H1 (cell line): Measurements from ENCODE around the gene RAD9A. TPM values are rescaled to one million over a fixed set of nuclear protein-coding genes. Genes with fewer than 3 reads are reported as not detected.

Experiments used
- CTCF ChIA-PET: fragments of 300-600 bp; sonication (Branson Sonifier 250); formaldehyde crosslinking; loops from one replicate; lab custom pipeline; 2021; ENCODE audit not compliant: partially characterized antibody; lab: Charles Lee
- POLR2A ChIA-PET: fragments of 300-600 bp; sonication (Branson Sonifier 250); formaldehyde crosslinking; loops from one replicate; lab custom pipeline; 2021; ENCODE audit warnings: inconsistent platforms; ENCODE audit not compliant: partially characterized antibody; lab: Charles Lee
- DNase-seq, 2 experiments: peaks; one replicate each; pipeline versions ENCODE4 v3.0.0 to v3.0.0-alpha.2; 2010 to 2022; ENCODE audit warnings: low spot score in 2 of 2, low read depth in 1 of 2, mixed read lengths in 1 of 2
- FAIRE-seq: peaks from 2 replicates; lab custom pipeline; 2011; peaks lifted over from hg19 to GRCh38; lab: Jason Lieb, UNC
- H2AFZ ChIP-seq: 2 replicates; pipeline ENCODE4 v1.8.1; 2012; ENCODE audit warnings: low read length, inconsistent platforms
- H2AK5ac ChIP-seq: 2 replicates; pipeline ENCODE4 v1.6.1; 2013; ENCODE audit warnings: low read depth, low read length
- H2BK120ac ChIP-seq: replicated peaks from 2 replicates; pipeline ENCODE3; 2013; ENCODE audit warnings: low read depth, low read length, inconsistent platforms
- H2BK12ac ChIP-seq: 2 replicates; pipeline ENCODE4 v1.6.1; 2013; ENCODE audit warnings: low read depth, low read length
- H2BK15ac ChIP-seq: 2 replicates; pipeline ENCODE4 v1.6.1; 2013; ENCODE audit warnings: low read length
- H2BK20ac ChIP-seq: 2 replicates; pipeline ENCODE4 v1.6.1; 2013; ENCODE audit warnings: low read length
- H2BK5ac ChIP-seq: 2 replicates; pipeline ENCODE4 v1.6.1; 2013; ENCODE audit warnings: low read depth, low read length
- H3K14ac ChIP-seq: 2 replicates; pipeline ENCODE4 v1.6.1; 2013; ENCODE audit warnings: inconsistent platforms; ENCODE audit not compliant: insufficient read length
- H3K18ac ChIP-seq: 2 replicates; pipeline ENCODE4 v1.6.1; 2013; ENCODE audit warnings: low read length; ENCODE audit errors: extremely low read depth
- H3K23ac ChIP-seq: 2 replicates; pipeline ENCODE4 v1.6.1; 2013; ENCODE audit warnings: inconsistent platforms; ENCODE audit not compliant: insufficient read length
- H3K23me2 ChIP-seq: 2 replicates; pipeline ENCODE4 v1.6.1; 2013; ENCODE audit warnings: low read depth, low read length
- H3K27ac ChIP-seq: 2 replicates; pipeline ENCODE4 v1.6.1; 2011; ENCODE audit warnings: low read depth, low read length, inconsistent platforms
- H3K27me3 ChIP-seq, 4 experiments: replicated peaks in 1 of 4; 1 replicate in 1 of 4; 2 replicates in 3 of 4; pipeline versions ENCODE4 v1.6.1 to v1.8.1; 2011 to 2013; ENCODE audit warnings: low read length in 3 of 4, mild to moderate bottlenecking in 3 of 4, inconsistent platforms in 2 of 4, mixed read lengths in 2 of 4, moderate library complexity in 1 of 4; ENCODE audit not compliant: control insufficient read depth in 3 of 4, insufficient read depth in 3 of 4; ENCODE audit errors: extremely low read depth in 1 of 4
- H3K36me3 ChIP-seq, 4 experiments: 2 replicates each; pipeline versions ENCODE4 v1.6.1 to v1.8.1; 2011 to 2013; ENCODE audit warnings: mild to moderate bottlenecking in 4 of 4, low read length in 3 of 4, moderate library complexity in 2 of 4, control low read depth in 1 of 4, inconsistent platforms in 1 of 4; ENCODE audit not compliant: insufficient read depth in 4 of 4, control insufficient read depth in 2 of 4
- H3K4ac ChIP-seq: replicated peaks from 2 replicates; pipeline ENCODE3; 2013; ENCODE audit warnings: low read length, low read depth, mixed read lengths, inconsistent platforms; ENCODE audit not compliant: insufficient read length
- H3K4me1 ChIP-seq, 4 experiments: replicated peaks in 1 of 4; 1 replicate in 1 of 4; 2 replicates in 3 of 4; pipeline versions ENCODE4 v1.6.1 to v1.8.1; 2011 to 2013; ENCODE audit warnings: low read length in 3 of 4, inconsistent platforms in 2 of 4, mixed read lengths in 1 of 4; ENCODE audit not compliant: insufficient read depth in 4 of 4, control insufficient read depth in 3 of 4
- H3K4me2 ChIP-seq, 2 experiments: 2 replicates each; pipeline versions ENCODE4 v1.6.1 to v1.8.1; 2011 to 2013; ENCODE audit warnings: low read depth in 2 of 2, low read length in 2 of 2, control low read depth in 1 of 2, inconsistent platforms in 1 of 2, mild to moderate bottlenecking in 1 of 2; ENCODE audit not compliant: insufficient read depth in 1 of 2
- H3K4me3 ChIP-seq, 4 experiments: fragments of 200-600, 300-600 bp in 1 of 4; sonication (generic), shearing (Covaris generic), sonication (Bioruptor Twin) in 1 of 4; 2 replicates each; pipeline versions ENCODE4 v1.5.1 to v1.8.1; 2011 to 2016; ENCODE audit warnings: low read length in 4 of 4, low read depth in 3 of 4, control low read depth in 2 of 4, inconsistent platforms in 2 of 4, mild to moderate bottlenecking in 2 of 4, mixed read lengths in 1 of 4, moderate library complexity in 1 of 4; ENCODE audit not compliant: insufficient read depth in 2 of 4; ENCODE audit errors: extremely low read depth in 1 of 4
- H3K56ac ChIP-seq: replicated peaks from 2 replicates; pipeline ENCODE3; 2013; ENCODE audit warnings: low read depth, mild to moderate bottlenecking, mixed read lengths, low read length, inconsistent platforms; ENCODE audit not compliant: insufficient read length
- H3K79me1 ChIP-seq: 2 replicates; pipeline ENCODE4 v1.6.1; 2013; ENCODE audit warnings: low read depth, low read length, control low read depth
- H3K79me2 ChIP-seq, 2 experiments: 2 replicates each; pipeline versions ENCODE4 v1.6.1 to v1.8.1; 2012 to 2013; ENCODE audit warnings: low read length in 2 of 2, mild to moderate bottlenecking in 2 of 2, inconsistent platforms in 1 of 2; ENCODE audit not compliant: insufficient read depth in 2 of 2, control insufficient read depth in 1 of 2
- H3K9ac ChIP-seq, 4 experiments: replicated peaks in 1 of 4; 1 replicate in 1 of 4; 2 replicates in 3 of 4; pipeline versions ENCODE4 v1.6.1 to v1.8.1; 2011 to 2013; ENCODE audit warnings: low read depth in 3 of 4, low read length in 3 of 4, control low read depth in 2 of 4, mild to moderate bottlenecking in 2 of 4, moderate library complexity in 2 of 4, inconsistent platforms in 1 of 4; ENCODE audit errors: extremely low read depth in 1 of 4
- H3K9me3 ChIP-seq, 2 experiments: 2 replicates each; pipeline versions ENCODE4 v1.6.1 to v1.8.1; 2012 to 2013; ENCODE audit warnings: mild to moderate bottlenecking in 2 of 2, moderate library complexity in 2 of 2, control low read depth in 1 of 2, inconsistent platforms in 1 of 2, low read depth in 1 of 2, low read length in 1 of 2, mixed read lengths in 1 of 2; ENCODE audit not compliant: insufficient read depth in 2 of 2
- H4K20me1 ChIP-seq, 2 experiments: replicated peaks in 1 of 2; 2 replicates each; pipeline versions ENCODE3 to v1.8.1; 2011 to 2013; ENCODE audit warnings: inconsistent platforms in 2 of 2, low read length in 2 of 2, mild to moderate bottlenecking in 1 of 2; ENCODE audit not compliant: insufficient read depth in 2 of 2, control insufficient read depth in 1 of 2
- H4K5ac ChIP-seq: 2 replicates; pipeline ENCODE4 v1.6.1; 2013; ENCODE audit warnings: low read length, low read depth, mixed read lengths, inconsistent platforms; ENCODE audit not compliant: insufficient read length
- H4K8ac ChIP-seq: 2 replicates; pipeline ENCODE4 v1.8.0; 2013; ENCODE audit warnings: mild to moderate bottlenecking, moderate library complexity, low read length, inconsistent platforms; ENCODE audit not compliant: insufficient read depth; ENCODE audit errors: extremely low read depth
- H4K91ac ChIP-seq: replicated peaks from 2 replicates; pipeline ENCODE3; 2013; ENCODE audit warnings: low read length, mixed read lengths, inconsistent platforms; ENCODE audit not compliant: insufficient read length
- JUN ChIP-seq: IDR thresholded peaks from 2 replicates; pipeline ENCODE4 v1.6.1; 2011; ENCODE audit warnings: low read depth, mild to moderate bottlenecking, improper control_type of control experiment, low read length
- NRF1 ChIP-seq: IDR thresholded peaks from 2 replicates; pipeline ENCODE4 v1.6.1; 2011; ENCODE audit warnings: mild to moderate bottlenecking, low read depth, low read length, improper control_type of control experiment
- POU5F1 ChIP-seq: IDR thresholded peaks from 2 replicates; pipeline ENCODE4 v1.6.1; 2011; ENCODE audit warnings: low read depth, mild to moderate bottlenecking, low read length, moderate library complexity
- RAD21 ChIP-seq, 2 experiments: IDR thresholded peaks in 1 of 2; conservative IDR thresholded peaks in 1 of 2; 2 replicates each; pipeline ENCODE4 v1.6.1; 2011; ENCODE audit warnings: low read depth in 2 of 2, low read length in 2 of 2, improper control_type of control experiment in 1 of 2, inconsistent platforms in 1 of 2, mild to moderate bottlenecking in 1 of 2, moderate library complexity in 1 of 2
- RFX5 ChIP-seq: IDR thresholded peaks from 2 replicates; pipeline ENCODE4 v1.6.1; 2011; ENCODE audit warnings: low read depth, low read length, improper control_type of control experiment, borderline replicate concordance
- RNF2 ChIP-seq: fragments of 200-900, 300-1000 bp; sonication (generic); IDR thresholded peaks from 2 replicates; pipeline ENCODE4 v1.7.1; 2016; ENCODE audit warnings: borderline replicate concordance, low read depth, mild to moderate bottlenecking, antibody characterized with exemption, low read length; ENCODE audit not compliant: poor library complexity, severe bottlenecking; ENCODE audit errors: missing control alignments
- SIRT6 ChIP-seq: IDR thresholded peaks from one replicate; pipeline ENCODE4 v1.7.1; 2012; ENCODE audit warnings: low read length, inconsistent platforms
- SP2 ChIP-seq: IDR thresholded peaks from 2 replicates; pipeline ENCODE4 v1.6.1; 2012; ENCODE audit warnings: mild to moderate bottlenecking, low read length, inconsistent platforms
- TBP ChIP-seq: IDR thresholded peaks from 2 replicates; pipeline ENCODE4 v1.6.1; 2011; ENCODE audit warnings: low read depth, low read length, improper control_type of control experiment
- ZNF274 ChIP-seq: IDR thresholded peaks from 2 replicates; pipeline ENCODE4 v1.7.0; 2012; ENCODE audit warnings: low read length, borderline replicate concordance; ENCODE audit errors: extremely low read depth
- WGBS, 2 experiments: shearing (Covaris generic) in 1 of 2; methylation state at CpG; one replicate each; pipeline versions ENCODE4 v1.1.6 to v1.1.7; 2013 to 2015; ENCODE audit warnings: low lambda C conversion rate in 2 of 2, mixed read lengths in 2 of 2, inconsistent platforms in 1 of 2, low coverage in 1 of 2, missing lambda C conversion rate in 1 of 2; ENCODE audit not compliant: insufficient replicate concordance in 2 of 2, insufficient coverage in 1 of 2, insufficient read length in 1 of 2; ENCODE audit errors: extremely low coverage in 1 of 2, missing lambda C conversion rate in 1 of 2; 5-methylcytosine and 5-hydroxymethylcytosine counted together
- polyA plus RNA-seq, 7 experiments: library from polyadenylated mRNA; depleted of rRNA in 3 of 7; stranded (reverse) in 5 of 7; unstranded in 2 of 7; fragments of >200 nt in 5 of 7; fragments of 200-250 nt in 2 of 7; gene quantifications; 1 replicate in 5 of 7; 2 replicates in 1 of 7; 4 replicates in 1 of 7; pipeline versions ENCODE4 v1.2.1 to v1.2.3, GENCODE V29; 2011 to 2013; ENCODE audit warnings: missing spikeins in 2 of 7, mixed read lengths in 2 of 7
- total RNA-seq: library from RNA; stranded (reverse); fragmentation: NEBNext Ultra II Directional; extraction: Animal tissue kit (Norgen Biotek cat#: 25700); gene quantifications from 2 replicates; pipeline ENCODE4 v1.2.1, GENCODE V29; 2021

Gene RAD9A
- total and polyA plus RNA-seq, 2 of the 8 experiments (the other 6 are each of a cell fraction or from before 2014, with no cell fraction given), result 22.2 to 25.5 TPM

- H3K4me2 ChIP-seq, result no peak overlapping the region
- no peak for FAIRE-seq
- TF ChIP-seq SP2 (no peak), JUN (no peak), RAD21 (IDR thresholded peaks at IDR 0.05 in 1 of 2, conservative IDR thresholded peaks at IDR 0.05 in 1 of 2; ENCODE audit: low read depth in 2 of 2, low read length in 2 of 2) (no peak), RNF2 (no peak), NRF1 (no peak), RFX5 (no peak), SIRT6 (no peak), TBP (no peak), ZNF274 (no peak), POU5F1 (no peak)
- peaks cover 0 to 11% (median 7%) of the 10 kb centered on the region in 4 experiments; a peak in 5 of 7 replicates for H3K4me1 ChIP-seq
- H2BK120ac ChIP-seq, result no peak overlapping the region
- no peak overlapping the region for H3K4ac ChIP-seq
- H3K23ac ChIP-seq, result no peak overlapping the region
- 79% methylated on average over 12 of the region's 12 CpGs; no CpG with 5 or more reads in 1 of the 2 experiments for WGBS, 2 experiments
- H3K18ac ChIP-seq, result no peak overlapping the region
- CTCF ChIA-PET, result interaction anchor here (0.5 to 1.2 kb wide), 6 partner anchors 9 to 146 kb away, joined by 3 to 6 read pairs (median 4); no protein-coding TSS in a partner anchor
- no peak overlapping the region for H3K4me3 ChIP-seq
- no peak overlapping the region for H2BK12ac ChIP-seq
- H3K27me3 ChIP-seq, result peaks cover 0 to 15% (median 5%) of the 10 kb centered on the region in 4 experiments; a peak in 3 of 7 replicates
- H4K91ac ChIP-seq, result no peak overlapping the region
- no peaks in the 10 kb centered on the region for H3K79me1 ChIP-seq
- H3K9ac ChIP-seq, result no peak overlapping the region
- no peak overlapping the region for H4K5ac ChIP-seq
- no peak overlapping the region for H4K8ac ChIP-seq
- H3K79me2 ChIP-seq, result no peaks in the 10 kb centered on the region
- H2AK5ac ChIP-seq, result peak overlapping the region; percentile 1; the same call in 1 of the 2 replicates
- H2BK15ac ChIP-seq, result 0 out of 2 replicates have a peak overlapping the region, but pooled peaks have one; percentile 46
- H3K14ac ChIP-seq, result no peak overlapping the region
- DNase-seq, result no peak
- H3K56ac ChIP-seq, result no peak overlapping the region
- 0 out of 2 replicates have a peak overlapping the region, but pooled peaks have one; percentile 24 for H2BK5ac ChIP-seq
- POLR2A ChIA-PET, result interaction anchor here (0.9 to 1.9 kb wide), 11 partner anchors 10 to 119 kb away, joined by 3 to 8 read pairs (median 3); partner anchors contain the start of genes ANKRD13D, POLD4, PTPRCAP and RAD9A
- no peaks in the 10 kb centered on the region for H4K20me1 ChIP-seq
- no peaks in the 10 kb centered on the region for H3K23me2 ChIP-seq
- H3K27ac ChIP-seq, result no peak overlapping the region
- no peaks in the 10 kb centered on the region for H3K9me3 ChIP-seq
- H3K36me3 ChIP-seq, result no peaks in the 10 kb centered on the region
- H2BK20ac ChIP-seq, result no peak overlapping the region
- no peak overlapping the region for H2AFZ ChIP-seq
Observed at GRCh38 chr11:67407688-67408163, 15.9 kb downstream of the RAD9A start.
